GM18861 (cell line): Measurements from ENCODE around the gene BACH1.
"Not testable (repeated sequence)": the region's sequence is repeated elsewhere in the genome, so short reads cannot be mapped to it uniquely, and the experiment has no call there.

Source experiments
- ATAC-seq: cut with Tn5 transposase; IDR thresholded peaks from one replicate; pipeline ENCODE4 v1.9.1; 2021; ENCODE audit not compliant: unreplicated experiment

The BACH1 gene

GRCh38 chr21:29298348-29299045 lies at the start of gene BACH1:
Gene BACH1, plus strand, starts transcription at chr21:29298922. Its CDS starts 22,359 bp downstream, at chr21:29321281.
- peak; percentile 30 for ATAC-seq

- not testable (repeated sequence) for ATAC-seq
Observed at GRCh38 chr21:29249289-29249688, 49.4 kb upstream of the BACH1 start.

GRCh38 chr21:29250636-29251035 lies 48.1 kb upstream of the BACH1 start:
- ATAC-seq = no peak

GRCh38 chr21:29253861-29254260 lies 44.9 kb upstream of the BACH1 start:
- not testable (repeated sequence) for ATAC-seq

GRCh38 chr21:29254550-29254949 lies 44.2 kb upstream of the BACH1 start:
- no peak for ATAC-seq

- ATAC-seq = no peak
Observed at GRCh38 chr21:29256126-29256910, 42.4 kb upstream of the BACH1 start.

- no peak for ATAC-seq
Observed at GRCh38 chr21:29257701-29258100, 41.0 kb upstream of the BACH1 start.

- ATAC-seq = no peak
Observed at GRCh38 chr21:29258626-29259338, 39.9 kb upstream of the BACH1 start.

- no peak for ATAC-seq
Observed at GRCh38 chr21:29260461-29260860, 38.3 kb upstream of the BACH1 start.

GRCh38 chr21:29261555-29262540 lies 36.9 kb upstream of the BACH1 start:
- no peak for ATAC-seq

- no peak for ATAC-seq
Observed at GRCh38 chr21:29264721-29265120, 34.0 kb upstream of the BACH1 start.

- ATAC-seq = no peak
Observed at GRCh38 chr21:29265690-29266479, 32.8 kb upstream of the BACH1 start.

GRCh38 chr21:29267666-29268065 lies 31.1 kb upstream of the BACH1 start:
- no peak for ATAC-seq

- no peak for ATAC-seq
Observed at GRCh38 chr21:29271927-29272333, 26.8 kb upstream of the BACH1 start.

GRCh38 chr21:29277442-29277841 lies 21.3 kb upstream of the BACH1 start:
- no peak for ATAC-seq

- no peak for ATAC-seq
Observed at GRCh38 chr21:29279558-29279957, 19.2 kb upstream of the BACH1 start.

- ATAC-seq = not testable (repeated sequence)
Observed at GRCh38 chr21:29281801-29282200, 16.9 kb upstream of the BACH1 start.

- ATAC-seq = no peak
Observed at GRCh38 chr21:29287383-29287782, 11.3 kb upstream of the BACH1 start.

- ATAC-seq = no peak
Observed at GRCh38 chr21:29288239-29288638, 10.5 kb upstream of the BACH1 start.

GRCh38 chr21:29289317-29289716 lies 9.4 kb upstream of the BACH1 start:
- no peak for ATAC-seq
